Fibroblast of skin of abdomen (primary cell): Measurements from ENCODE around the gene KCNK17.

Experiments used
- DNase-seq: peaks from one replicate; pipeline ENCODE4 v3.0.0-alpha.2; 2013

Gene KCNK17

DNA sequence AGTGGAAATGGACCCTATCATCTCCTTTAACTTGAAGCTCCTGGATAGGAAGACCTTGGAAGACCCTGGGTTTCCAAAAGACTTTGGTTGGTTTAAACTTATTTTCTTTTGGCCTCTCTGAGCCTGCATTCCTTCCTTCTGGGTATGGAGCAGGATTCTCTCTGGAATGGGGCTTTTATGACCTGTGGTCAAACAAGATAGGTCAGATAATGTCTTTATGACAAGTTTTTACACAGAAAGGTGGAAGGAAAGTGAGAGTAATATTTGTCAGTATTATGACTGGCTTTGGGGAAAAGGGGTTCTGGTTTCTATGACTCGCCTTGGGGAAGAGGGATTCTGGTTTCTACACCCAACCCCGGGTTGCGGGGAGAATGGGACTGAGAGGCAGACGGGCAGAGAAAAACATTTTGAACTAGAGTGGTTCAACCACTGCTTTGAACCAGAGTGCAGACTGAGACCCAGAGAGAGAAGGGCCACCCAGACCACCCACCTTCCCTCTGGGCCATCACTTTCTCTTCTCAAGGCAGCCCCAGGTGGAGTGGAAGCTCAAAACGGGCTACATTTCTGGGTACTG is 47.4 kb downstream of the KCNK17 start:
- no peak for DNase-seq

DNA sequence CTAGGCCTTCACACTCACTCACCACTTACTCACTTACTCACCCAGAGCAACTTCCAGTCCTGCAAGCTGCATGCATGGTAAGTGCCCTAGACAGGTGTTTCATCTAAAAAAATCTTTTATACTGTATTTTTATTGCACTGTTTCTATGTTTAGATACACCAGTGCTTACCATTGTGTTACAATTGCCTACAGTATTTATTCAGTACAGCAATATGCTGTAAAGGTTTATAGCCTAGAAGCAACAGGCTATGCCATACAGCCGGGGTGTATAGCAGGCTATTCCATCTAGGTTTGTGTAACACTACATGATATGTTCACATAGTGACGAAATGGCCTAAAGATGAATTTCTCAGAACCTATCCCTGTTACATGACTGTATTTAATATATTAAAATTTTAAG is 47.8 kb downstream of the KCNK17 start:
- DNase-seq = no peak

DNA sequence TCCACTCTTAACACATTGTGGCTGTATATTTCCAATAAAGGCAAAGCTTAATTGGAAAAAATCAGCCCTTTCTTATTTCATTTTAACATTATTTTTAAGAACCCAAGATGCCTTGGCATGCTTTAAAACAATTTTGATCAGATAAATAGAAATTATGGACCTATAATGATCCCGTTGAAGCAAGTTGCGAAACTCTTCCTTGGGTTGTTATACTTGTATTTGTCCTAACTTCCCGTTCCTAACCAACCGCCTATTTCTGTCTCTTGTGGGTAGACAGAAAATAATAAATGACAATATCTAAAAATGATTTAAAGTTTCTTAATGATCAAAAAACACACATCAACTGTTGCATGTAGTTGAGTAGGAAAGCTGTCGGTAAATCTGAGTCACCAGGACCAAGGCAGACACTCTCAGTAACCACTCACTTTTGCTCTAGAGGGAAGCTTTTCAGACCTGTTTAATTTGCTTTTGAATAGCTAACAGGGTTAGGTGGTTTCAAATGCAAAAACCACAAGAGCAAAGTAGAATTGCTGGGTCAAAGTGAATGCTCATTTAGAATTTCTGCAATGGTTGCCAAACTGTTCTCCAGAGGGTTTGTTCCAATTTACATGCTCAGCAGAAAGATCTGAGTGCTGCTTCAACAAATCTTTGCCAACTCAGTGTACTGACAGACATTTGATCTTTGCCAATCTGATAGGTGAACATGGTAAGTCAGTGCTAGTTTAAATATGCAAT is 50.7 kb downstream of the KCNK17 start:
- DNase-seq = no peak

DNA sequence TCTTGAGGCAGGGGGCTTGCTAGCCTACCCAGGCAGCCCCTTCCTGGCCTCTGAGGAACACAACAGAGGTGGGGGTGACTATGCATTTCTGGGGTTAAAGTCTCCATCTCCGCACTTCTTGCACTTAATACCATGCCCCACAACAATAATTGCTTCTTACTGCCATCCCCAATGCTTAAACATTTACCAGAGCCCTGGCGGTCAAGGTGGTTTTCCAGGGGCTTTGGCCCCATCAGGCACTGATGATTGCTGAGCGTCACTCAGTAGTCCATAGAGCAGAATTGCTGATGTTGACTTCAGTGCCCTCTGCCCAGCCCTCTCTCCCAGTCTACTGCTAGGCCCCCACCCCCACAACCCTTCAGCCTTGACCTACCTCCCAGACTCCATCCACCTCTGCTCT is 52.5 kb downstream of the KCNK17 start:
- DNase-seq = no peak

DNA sequence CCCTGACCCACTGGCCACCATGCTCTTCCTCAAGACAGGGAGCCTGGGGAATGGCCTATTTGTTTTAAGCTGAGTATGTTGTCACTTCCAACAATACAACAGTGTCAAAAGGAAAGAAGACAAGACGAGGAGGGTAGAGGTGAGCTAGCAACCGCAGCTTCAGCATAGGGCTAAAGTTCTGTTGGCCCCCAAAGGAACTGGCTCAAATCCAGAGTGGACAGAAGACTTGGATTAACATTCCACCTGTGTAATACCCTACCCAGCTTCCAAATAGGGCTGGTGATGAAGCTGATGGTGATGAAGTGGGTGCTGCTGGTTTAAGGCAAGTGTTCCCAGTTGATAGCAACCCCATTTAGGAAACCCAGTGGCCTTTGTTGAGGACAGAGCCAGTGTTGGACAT is 53.3 kb downstream of the KCNK17 start:
- DNase-seq = no peak

DNA sequence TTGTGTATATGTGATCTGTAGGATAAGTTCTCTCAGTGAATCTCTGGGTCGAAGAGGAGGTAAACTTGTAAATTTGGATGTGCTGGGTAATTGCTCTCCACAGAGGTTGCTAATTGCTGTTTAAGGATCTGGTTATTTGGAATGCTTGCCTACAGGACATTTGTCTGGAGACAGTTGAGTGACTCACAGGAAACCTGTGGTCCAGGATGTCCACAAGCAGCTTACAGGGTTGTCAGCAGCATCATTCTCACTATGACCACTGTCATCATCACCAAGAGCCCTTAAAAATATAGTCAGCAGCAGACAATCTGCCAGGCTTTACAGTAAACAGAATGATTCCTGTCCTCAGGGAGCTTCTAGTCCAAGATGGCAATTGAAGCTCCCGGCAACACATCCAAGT is 53.8 kb downstream of the KCNK17 start:
- DNase-seq = no peak

DNA sequence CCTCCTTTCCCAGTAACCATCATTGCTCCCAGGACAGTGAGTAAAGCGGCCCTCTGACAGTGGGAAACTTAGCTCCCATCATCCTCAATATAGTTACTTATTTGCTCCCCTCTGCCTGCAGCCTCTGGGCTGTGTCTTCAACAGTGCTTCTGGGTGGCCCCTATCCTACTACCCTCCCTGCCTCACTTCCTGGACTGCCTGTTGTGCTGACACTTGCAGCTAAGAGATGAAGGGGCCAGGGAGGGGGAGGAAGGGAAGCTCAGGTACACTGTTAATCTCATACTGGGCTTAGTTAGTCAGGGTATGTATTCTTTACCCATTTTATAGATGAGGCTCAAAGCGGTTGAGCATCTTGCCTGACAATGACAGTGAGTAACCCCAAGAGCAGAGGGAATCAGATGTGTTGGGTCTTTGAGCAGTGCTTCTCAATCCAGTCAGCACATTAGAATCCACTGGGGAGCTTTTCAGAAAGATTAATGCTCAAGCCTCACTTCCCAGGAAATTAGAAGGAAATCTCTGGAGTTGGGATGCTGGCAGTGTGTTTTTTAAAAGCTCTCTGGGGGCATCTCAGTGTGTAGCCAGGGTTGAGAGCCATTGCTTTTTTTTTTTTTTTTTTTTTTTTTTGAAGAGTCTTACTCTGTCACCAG is 57.8 kb downstream of the KCNK17 start:
- no peak for DNase-seq

DNA sequence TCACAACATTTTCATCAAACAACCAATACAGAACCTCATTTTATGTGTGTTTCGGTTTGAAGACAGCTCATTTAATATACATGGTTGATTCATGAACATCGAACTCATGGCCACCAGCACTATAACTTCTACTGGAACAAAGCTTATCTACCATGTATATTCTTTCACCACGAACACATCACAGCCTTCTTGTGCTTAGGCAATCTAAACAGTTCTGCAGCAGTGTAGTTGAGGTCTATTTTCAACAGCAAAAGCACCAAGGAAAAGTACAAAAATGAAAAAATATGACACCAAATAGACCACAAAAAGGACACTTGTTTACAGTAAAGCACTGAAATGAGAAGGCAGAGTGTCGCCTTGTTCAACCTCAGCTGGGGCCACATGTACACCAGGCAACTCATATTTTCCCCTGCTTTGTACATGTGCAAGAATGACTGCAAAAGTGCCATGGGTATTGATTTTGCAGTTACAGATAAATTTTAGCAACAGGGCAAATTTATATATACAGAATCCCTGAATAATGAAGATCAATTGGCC is 59.2 kb downstream of the KCNK17 start:
- DNase-seq = no peak

DNA sequence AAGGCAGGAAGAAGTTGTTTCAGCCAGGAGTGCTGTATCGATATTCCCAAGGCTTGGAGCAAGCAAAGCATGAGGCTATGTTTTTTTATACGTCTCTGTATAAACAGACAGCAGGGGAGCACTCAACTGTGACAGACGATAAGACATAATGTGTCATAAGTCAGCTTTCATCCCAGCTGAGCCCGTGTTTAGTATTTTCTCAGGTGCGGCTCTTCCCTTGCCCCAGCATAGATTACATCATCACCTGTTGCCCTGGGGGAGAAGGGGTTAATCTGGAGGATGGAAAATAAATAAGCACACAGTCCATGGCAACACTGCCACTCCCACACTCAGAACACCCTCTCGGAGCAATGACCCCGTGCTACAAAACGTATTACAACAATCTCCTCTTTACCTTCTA is 62.8 kb downstream of the KCNK17 start:
- DNase-seq = no peak

DNA sequence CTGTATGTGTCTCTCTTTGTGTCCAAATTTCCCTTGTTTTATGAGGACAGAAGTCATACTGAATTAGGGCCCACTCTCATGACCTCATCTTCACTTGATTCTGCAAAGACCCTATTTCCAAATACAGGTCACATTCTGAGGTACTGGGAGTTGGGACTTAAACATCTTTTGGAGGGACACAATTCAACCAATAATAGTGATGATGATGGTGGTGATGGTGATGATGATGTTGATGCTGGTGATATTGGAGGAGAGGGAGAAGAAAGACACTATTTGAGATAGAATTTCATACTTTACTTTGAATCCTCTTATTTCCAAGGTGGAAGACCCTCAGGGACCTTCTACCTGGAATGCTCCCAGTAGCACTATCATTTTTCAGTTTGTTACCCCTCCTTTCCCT is 63.7 kb downstream of the KCNK17 start:
- no peak for DNase-seq

DNA sequence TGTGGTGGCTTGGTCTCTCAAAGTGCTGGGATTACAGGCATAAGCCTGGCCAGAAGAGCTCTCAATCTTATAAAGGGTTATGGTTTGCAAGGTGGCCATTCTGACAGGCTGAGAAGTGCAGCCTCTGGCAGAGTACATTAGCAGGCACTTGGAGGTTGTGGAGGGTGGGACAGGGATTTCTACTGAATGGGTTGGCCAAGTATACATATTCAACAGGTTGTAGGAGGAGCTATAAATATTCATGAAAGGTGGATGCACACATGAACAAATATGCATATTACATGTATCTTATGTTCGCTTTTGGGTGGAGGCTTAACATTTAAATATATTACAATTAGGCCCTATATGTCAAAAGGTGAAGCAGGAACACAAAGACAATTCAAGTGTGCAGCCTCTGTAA is 64.9 kb downstream of the KCNK17 start:
- no peak for DNase-seq
